HG02610 (cell line): ENCODE data around the gene PPP1R13B.
A peak's percentile ranks its signal among the peaks of the same experiment; 100 is the strongest.

Source experiments
- ATAC-seq: cut with Tn5 transposase; IDR thresholded peaks from one replicate; pipeline ENCODE4 v1.9.1; 2021; ENCODE audit warnings: mild to moderate bottlenecking, moderate library complexity; ENCODE audit not compliant: unreplicated experiment

PPP1R13B gene

DNA sequence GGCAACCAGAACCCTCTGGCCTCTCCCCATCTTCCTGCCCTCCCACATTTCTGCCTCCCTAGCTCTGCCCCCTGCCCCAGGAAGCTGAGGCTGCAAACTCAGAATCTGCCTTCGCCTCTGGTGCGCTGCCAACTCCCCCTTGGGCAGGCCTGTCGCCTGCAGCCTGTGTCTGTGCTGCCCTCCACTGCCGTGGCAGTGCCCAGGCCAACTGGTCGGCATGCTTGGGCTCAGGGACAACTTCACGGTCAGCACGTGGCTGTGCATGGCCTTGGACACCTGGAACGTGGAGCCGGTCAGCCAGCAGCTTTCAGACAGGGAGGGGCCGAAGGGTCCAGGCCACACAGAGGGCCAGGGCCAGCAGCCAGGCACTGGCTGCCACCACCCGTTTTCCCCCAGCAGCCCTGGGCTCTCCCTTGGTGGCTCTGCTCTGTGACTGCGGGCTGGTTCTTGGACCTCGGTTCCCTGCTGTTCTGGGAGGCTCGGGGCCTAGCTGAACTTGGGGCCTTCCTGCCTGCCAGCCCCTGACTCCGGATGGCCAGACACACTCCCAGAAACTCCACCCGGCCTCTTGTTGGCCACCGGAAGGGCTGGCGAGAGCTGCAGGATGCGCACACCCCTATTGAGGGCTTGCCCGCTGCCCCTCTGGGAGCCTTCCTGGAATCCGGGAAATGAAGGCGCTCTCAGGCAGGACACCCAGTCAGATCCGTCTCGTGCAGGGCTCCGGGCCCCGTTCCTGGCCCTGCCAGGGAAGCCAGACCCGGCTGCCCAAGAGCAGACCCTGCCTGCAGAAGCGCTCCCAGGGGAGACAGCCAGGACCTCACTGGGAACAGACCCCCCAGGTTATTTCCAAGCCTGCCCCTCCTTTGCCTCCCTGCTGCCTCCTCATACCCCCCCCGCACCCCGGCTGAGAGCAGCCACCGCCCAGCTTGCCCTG, 34.2 kb upstream of the PPP1R13B start:
- ATAC-seq, result no peak

DNA sequence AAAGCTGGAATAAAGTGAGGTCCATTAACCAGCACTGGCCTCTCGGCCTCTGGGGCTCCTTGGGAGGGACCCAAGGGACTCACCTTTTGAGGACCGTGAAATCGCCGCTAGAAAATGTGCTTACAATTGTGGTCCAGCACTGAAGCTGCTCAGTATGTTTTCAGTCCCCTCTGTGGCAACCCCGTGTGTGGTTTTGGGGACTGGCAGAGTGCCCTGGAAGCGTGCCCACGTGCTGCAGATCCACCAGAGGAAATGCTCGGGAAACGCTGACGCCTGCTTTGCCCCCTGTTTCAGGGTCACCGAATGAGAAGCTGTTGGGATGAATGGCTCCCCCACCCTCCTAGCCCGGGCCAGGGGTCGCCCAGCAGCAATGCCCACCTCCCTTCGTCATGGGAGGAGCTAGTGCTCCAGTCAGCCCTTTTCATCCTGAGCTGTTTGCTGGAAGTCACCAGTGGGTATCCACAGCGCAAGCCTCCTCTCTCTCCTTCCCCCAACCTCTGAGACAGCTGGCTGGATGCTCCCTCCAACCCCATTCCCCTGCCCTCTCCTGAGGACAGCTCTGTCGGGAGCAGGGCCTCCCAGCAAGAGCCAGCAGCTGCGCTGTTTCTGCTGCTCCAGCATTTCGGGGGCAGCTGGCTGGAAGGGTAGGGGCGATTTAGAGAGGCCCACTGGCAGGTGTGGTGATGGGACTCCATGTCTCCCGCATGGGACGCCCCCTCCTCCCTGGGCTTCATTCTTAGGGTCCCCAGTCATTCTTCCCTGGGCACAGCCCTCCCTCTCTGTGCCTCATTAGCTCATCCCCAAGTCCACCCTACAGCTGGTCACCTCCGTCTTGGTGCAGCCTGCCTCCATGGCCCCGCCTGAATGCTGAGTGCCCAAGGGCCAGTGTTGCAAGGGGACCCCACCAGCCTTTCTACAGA, 33.2 kb upstream of the PPP1R13B start:
- ATAC-seq, result no peak

DNA sequence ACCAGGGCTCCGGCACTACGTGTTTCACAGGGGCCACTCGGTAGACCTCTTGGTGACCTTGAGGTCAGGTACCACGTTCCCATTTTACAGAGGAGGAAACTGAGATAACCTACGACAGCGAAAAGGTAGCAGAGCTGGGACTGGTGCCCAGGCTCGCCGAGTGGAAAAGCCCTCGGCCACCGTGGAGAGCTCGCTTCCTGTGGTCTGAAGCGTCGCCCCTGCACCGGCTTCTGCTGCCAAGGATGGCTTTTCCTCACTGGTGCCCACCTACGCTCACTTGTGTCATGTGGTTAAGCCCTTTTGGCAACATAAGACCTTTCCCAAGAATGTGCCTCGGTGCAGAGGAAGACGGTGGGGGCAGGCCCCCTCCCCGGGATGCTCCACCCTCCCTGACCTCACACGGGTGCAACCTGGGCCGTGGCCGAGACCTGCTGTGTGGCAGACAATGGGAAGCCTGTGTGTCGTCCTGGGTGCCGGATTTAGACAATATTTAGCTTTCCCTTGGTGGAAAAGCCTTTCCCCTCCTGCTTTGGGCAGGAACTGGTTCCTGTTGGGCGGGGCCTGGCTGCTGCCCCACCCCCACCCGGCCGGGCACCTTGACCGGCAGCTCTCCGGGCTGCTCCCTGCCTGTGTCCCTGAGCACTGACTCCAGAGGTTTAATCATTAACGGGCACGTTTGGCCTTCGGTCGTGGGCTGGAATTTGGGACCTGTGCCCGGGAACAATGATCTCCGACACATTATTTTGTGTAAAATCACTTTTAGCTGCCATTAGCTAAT, 32.4 kb upstream of the PPP1R13B start:
- ATAC-seq, result no peak

DNA sequence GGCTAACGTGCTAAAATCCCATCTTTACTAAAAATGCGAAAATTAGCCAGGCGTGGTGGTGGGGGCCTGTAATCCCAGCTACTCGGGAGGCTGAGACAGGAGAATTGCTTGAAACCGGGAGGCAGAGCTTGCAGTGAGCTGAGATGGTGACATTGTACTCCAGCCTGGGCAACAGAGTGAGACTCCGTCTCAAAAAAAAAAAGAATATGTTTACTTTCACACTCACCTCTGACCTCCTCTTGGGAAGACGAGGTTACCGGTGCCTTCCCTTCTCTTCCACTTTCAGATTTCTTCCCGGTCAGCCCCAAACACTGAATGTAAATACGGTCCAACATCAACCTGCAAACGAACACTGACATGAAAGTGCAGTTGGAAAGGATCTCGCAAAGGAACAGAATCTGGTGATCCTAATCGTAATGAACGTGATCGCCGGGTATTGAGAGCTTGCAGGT, 31.8 kb upstream of the PPP1R13B start:
- ATAC-seq, result no peak

DNA sequence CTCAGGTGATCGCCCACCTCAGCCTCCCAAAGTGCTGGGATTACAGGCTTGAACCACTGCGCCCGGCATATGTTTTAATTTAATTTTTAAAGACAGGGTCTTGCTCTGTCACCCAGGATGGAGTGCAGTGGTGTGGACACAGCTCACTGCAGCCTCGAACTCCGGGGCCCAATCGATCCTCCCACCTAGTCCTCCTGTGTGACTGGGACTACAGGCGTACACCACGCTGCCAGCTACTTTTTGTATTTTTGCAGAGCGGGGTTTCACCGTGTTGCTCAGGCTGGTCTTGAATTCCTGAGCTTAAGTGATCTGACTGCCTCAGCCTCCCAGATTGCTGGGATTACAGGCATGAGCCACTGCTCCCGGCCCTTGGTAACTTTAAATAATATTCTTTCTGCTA, 30.8 kb upstream of the PPP1R13B start:
- ATAC-seq, result no peak

DNA sequence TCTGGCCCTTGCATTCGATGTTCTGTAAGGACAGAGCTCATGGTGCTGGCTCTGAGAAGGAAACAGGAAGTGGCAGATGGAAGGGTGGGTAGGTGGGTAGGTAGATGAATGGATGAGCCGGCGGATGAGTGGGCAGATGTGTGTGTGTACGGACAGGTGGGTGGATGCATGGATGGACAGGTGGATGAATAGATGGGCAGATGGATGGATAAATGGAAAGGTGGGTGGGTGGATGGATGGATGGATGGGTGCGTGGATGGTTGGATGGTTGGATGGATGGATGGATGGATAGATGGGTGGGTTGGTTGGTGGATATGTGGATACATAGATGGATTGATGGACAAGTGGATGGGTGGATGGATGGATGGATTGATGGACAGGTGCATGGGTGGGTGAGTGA, 27.6 kb upstream of the PPP1R13B start:
- no peak for ATAC-seq

DNA sequence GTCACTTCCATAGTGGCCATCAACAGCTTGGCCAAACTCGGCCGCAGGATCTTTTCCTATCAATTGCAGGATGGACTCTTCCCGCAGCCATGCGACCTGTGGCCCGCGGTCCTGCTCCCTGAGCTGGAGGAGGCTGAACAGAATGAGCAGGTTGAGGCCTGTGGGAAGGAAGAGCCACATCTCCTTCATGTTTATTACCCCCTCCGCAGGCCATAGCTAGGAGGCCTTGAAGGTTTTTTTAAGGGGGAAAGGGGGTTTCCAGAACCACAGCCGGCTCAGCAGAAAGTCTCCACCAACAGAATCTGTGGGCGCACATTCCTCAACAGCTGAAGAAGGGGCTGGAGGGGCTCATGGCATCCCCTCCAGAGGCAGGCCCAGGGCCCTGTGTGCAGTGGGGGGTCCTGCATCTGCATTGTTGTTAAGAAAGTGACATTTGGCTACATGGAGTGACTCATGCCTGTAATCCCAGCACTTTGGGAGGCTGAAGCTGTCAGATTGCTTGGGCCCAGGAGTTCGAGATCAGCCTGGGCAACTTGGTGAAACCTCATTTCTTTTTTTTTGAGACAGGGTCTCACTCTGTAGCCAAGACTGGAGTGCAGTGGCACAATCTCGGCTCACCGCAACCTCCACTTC, 25.2 kb upstream of the PPP1R13B start:
- peak; percentile 13 for ATAC-seq

DNA sequence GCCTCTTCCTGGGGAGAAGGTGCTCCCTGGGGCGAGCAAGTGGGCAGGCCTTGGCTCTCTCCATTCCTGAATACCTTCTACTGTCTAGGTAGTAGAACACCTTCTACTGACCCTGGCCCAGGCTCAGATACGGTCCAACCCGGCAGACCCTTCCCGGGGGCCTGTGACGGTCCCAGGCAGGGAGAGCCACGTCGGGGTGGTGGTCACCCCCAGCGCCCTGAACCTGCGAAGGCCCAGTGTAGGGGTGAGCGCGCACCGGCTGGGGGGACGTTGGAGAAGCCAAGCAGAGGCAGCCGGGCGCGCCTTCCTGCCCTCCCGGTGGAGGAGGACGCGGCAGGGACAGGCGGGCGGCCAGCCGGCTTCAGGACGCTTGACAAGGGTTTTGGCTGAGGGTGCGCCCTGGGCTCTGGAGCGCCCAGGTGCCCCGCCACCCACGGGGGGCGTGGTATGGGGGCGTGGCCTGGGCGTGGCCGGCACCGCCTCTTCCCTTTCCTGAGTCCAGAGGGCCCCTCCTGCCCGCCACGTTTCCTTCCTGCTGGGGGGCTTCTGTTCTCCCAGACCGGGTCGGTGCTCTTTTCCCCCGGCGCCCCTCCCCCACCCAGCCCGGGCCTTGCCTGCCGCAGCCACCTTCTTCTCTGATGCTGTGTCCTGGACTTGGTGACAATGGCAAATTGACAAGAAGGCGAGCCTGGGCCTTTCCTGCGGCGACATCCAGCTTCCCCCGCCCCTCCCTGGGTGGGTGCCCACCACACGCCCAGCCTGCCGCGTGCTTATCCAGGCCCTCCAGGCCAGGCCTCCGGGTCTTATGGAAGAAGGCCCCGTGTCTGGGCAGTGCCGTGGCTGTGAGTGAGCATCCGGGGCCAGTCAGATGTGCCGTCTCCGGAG, 24.5 kb upstream of the PPP1R13B start:
- peak; percentile 62 for ATAC-seq

DNA sequence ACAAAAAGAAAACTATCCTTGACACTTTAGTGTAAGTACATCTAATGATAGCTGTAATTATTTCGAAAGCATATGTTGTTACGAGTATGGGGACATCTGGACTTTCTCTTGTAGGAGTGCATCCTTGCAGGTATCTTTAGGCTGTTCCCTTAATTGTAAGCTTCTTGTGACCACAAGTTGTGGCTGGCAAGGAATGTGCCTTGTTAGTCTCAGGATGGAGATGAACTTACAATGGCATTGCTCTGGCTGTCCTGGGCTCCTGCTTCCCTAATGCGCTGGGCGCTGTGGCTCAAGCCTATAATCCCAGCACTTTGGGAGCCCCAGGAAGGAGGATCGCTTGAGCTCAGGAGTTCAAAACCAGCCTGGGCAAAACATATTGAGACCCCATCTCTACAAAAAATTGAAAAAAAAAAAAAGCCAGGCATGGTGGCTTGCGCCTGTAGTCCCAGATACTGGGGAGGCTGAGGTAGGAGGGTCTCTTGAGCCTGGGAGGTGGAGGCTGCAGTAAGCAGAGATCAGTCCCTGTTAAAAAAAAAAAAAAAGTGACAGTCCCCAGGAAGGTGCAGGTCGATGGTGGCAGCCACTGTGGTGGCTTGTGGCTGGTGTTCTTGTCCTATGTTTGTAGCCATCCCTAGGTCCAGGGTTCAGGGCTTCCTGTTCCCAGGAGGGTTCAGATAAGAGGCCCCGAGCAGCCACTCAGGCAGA, 23.7 kb upstream of the PPP1R13B start:
- ATAC-seq, result no peak

DNA sequence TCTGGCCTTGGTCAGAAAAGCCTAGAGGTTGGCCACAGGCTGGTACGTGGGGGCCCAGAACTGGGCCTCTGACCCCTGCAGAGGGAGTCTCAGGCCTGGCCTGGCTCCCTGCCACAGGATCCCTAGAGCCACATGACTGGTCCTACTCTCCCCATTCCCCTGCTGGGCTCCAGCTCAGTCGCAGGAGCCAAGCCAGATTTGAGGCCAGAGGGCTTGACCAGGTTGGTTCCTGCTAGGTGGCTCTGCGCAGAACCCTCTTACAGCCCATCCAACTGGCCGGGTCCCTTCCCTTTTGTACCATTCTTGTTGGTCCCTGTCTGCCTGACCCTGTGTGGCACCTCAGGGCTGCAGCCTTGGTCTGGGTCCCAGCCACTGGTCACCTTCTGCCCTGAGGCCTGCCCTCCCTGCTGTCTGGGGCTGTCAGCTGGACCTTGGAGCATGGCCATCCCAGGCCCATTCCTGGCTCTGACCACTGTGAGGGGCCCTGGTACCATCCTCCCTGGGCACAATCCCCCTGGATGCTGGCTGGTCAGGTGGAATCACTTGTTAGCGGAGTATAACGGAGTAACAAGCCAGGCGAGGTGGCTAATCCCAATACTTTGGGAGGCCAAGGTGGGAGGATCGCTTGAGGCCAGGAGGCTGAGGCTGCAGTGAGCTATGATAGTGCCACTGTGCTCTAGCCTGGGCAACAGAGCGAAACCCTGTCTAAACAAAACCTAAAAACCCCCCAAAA, 22.9 kb upstream of the PPP1R13B start:
- ATAC-seq, result no peak

DNA sequence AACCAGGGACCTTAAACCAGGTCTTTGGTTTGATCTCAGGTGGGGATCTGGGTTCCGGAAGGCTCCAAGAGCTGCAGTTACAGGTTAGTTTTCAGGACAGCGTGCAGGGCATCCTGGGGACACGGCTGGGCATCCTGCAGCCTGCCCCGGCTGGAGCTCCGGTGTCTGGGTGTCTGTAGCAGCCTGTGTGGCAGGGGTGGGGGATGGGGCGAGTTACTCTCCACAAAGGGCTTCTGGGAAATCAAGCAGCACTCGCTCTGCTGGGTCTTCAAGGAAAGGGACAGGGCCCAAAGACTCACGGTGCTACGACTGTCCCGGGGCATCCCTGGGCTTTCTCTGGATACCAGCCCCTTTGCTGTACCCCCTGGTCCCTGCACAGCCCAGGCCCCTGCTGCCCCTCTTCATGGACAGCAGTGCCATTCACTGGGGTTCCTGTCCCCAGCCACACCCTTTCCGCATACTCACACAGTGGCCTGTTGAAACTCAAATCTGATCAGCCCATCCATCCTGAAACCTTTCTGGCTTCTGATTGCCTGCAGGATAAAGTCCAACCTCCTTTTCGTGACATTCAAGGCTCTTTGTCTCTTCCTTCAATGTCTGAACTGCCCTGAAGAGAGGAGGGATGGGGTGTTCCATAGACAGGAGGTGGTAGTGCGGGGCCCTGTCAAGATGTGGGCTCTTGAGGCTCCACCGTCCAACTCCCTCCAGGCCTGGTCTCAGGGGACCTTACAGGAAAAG, 22.2 kb upstream of the PPP1R13B start:
- ATAC-seq, result no peak

DNA sequence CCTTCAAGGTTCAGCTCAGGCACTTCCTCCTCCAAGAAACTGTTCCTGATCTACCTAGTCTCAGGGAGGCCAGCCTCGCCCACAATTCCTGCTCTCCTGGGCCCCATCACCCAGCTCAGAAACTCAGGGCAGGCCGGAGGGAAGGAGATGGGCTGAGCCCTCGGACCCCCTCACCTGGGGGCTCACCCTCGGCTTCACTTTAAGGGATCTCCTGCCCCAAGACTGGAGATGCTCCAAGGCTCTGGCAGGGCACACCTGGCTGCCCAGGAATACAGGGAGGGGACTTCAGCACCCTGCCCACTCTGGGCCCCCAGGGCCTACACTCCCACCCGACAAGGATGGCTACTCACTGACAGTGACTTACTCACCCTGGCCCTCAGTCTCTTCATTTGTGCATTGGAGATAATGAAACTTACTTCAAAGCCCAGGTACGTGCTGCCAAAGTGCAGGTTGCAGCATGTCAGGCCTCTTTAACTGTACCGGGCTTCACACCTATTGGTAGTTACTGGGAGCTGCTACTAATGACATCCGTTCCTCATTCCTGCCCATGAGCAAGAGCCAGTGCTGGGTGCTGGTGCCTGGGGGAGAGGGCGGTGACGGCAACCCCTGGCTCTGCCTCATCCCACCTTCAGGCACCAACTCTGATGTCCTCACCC, 21.0 kb upstream of the PPP1R13B start:
- ATAC-seq, result no peak

DNA sequence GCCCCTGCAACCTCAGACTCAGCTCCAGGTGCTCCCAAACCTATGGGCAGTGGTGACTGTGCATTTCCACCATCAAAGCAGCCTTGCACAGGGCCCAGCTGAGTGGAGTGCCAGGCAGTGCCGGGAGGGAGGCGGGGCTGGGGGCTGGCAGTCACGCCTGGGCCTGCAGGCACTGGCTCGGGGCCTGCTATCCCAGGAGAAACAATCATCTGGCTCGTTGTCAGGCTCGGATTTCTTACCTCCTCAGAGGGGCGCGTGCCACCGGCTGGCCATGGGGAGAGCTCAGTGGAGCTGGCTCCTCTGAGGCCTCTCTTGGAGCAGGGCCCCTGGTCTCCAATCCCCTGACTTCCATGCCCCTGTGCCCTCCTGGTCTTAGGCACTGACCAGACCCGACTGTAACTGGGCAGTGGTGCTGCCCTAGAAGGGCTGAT, 20.2 kb upstream of the PPP1R13B start:
- ATAC-seq, result no peak

DNA sequence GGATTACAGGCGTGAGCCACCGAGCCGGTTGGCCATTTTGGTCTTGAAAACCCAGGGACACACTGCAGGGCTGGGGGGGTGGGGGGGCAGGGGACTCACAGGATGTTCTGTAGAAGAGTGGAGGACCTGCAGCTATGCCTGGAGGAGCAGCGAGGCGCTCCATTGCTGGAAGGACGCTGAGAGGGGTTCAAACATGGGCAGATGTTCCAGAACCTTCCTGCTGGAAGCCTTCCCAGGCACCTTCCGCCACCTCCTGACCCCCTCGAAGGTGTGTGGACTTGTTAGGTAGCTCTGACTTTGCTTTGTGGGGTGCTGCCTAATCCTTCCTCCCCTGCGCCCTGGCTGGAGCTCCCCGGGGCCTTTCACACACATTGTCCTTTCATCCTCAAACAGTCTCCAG, 19.6 kb upstream of the PPP1R13B start:
- ATAC-seq, result no peak

DNA sequence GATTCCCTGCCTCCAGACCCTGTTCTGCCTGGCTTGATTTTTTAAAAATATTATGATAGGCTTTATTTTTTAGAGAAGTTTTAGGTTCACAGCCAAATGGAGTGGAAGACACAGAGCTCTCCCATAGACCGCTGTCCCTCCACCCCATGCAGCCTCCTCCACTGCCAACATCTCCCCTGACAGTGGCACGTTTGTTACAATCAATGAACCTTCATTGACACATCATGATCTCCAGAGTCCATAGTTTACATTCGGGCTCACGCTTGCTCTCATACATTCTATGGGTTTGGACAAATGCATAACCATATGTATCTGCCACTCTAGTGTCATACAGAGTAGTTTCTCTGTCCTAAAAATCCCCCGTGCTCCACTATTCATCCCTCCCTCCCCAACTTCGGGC, 15.9 kb upstream of the PPP1R13B start:
- no peak for ATAC-seq

DNA sequence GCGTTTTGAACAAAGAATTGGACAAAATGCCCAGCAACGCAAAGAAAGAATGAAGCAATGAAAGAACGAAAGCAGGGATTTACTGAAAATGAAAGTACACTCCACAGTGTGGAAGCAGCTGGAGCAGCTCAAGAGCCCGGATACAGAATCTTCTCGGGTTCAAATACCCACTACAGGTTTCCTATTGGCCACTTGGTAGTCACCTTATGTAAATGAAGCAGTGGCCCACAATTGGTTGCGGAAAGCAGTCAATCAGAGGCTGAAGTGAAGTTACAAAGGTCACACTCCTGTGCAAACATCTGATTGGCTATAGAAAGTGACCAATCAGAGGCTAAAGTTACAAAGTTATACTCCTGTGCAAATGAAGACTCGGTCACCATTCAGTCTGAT, 15.0 kb upstream of the PPP1R13B start:
- ATAC-seq, result no peak
